ENCODE results near the gene GCC1.

The GCC1 gene

GRCh38 chr7:127588697-127589482, 3.5 kb upstream of the GCC1 start:
- peak overlapping the region; percentile 87 for H3K9ac ChIP-seq (ENCODE audit: low read depth, low read length, poor library complexity, severe bottlenecking)
- H3K9me3 ChIP-seq (ENCODE audit: insufficient read depth, low read depth, low read length): no peaks in the 10 kb centered on the region
- 0 out of 2 replicates have a peak, but pooled peaks cover 2% of the 10 kb centered on the region for H3F3A ChIP-seq (ENCODE audit: low read depth)
- TF ChIP-seq EZH2phosphoT487 (IDR thresholded peaks at IDR 0.05; ENCODE audit: borderline replicate concordance) (no peak), CTCF (conservative IDR thresholded peaks at IDR 0.05; ENCODE audit: low read length) (peak; percentile 61)
- H3K4me3 ChIP-seq (ENCODE audit: low read length, poor library complexity, severe bottlenecking): peak overlapping the region; percentile 97
- H3K9me2 ChIP-seq (replicated peaks; ENCODE audit: low read depth, low read length): no peaks in the 10 kb centered on the region
- peaks cover 23% of the 10 kb centered on the region for H3K4me1 ChIP-seq (ENCODE audit: insufficient read depth, low read length, poor library complexity, severe bottlenecking)
- H4K20me1 ChIP-seq (ENCODE audit: insufficient read depth, low read length, poor library complexity, severe bottlenecking): peaks cover 23% of the 10 kb centered on the region
- H3K36me3 ChIP-seq (ENCODE audit: insufficient read depth, low read length): peaks cover 7% of the 10 kb centered on the region; the same call in 1 of the 2 replicates
- H2AFZ ChIP-seq (ENCODE audit: low read length): peak overlapping the region; percentile 95
- no peaks in the 10 kb centered on the region for H3K27me3 ChIP-seq (ENCODE audit: insufficient read depth, low read length, poor library complexity, severe bottlenecking)
- peaks cover 32% of the 10 kb centered on the region for H3K79me2 ChIP-seq (ENCODE audit: insufficient read depth, low read length)
- H3K4me2 ChIP-seq (ENCODE audit: low read depth, low read length, poor library complexity, severe bottlenecking): peak overlapping the region; percentile 84

GRCh38 chr7:127588019-127588696, 2.8 kb upstream of the GCC1 start, which contains the start of gene ARF5:
ARF5 (plus strand) TSS chr7:127588411; CDS start chr7:127588499, 88 bp downstream.
- Histone ChIP-seq H3K36me3 (ENCODE audit: insufficient read depth, low read length) (peaks cover 7% of the 10 kb centered on the region; the same call in 1 of the 2 replicates), H3K4me1 (ENCODE audit: insufficient read depth, low read length, poor library complexity, severe bottlenecking) (peaks cover 27% of the 10 kb centered on the region), H3K79me2 (ENCODE audit: insufficient read depth, low read length) (peaks cover 39% of the 10 kb centered on the region), H3K9ac (ENCODE audit: low read depth, low read length, poor library complexity, severe bottlenecking) (peak within 1 kb of the TSS; percentile 87), H2AFZ (ENCODE audit: low read length) (peak within 1 kb of the TSS; percentile 95), H3K4me3 (ENCODE audit: low read length, poor library complexity, severe bottlenecking) (peak within 1 kb of the TSS; percentile 97), H3K4me2 (ENCODE audit: low read depth, low read length, poor library complexity, severe bottlenecking) (peak within 1 kb of the TSS; percentile 84), H3K27me3 (ENCODE audit: insufficient read depth, low read length, poor library complexity, severe bottlenecking) (no peaks in the 10 kb centered on the region), H3F3A (ENCODE audit: low read depth) (0 out of 2 replicates have a peak, but pooled peaks cover 2% of the 10 kb centered on the region), H3K9me3 (ENCODE audit: insufficient read depth, low read depth, low read length) (no peaks in the 10 kb centered on the region), H3K9me2 (replicated peaks; ENCODE audit: low read depth, low read length) (no peaks in the 10 kb centered on the region), H4K20me1 (ENCODE audit: insufficient read depth, low read length, poor library complexity, severe bottlenecking) (peaks cover 26% of the 10 kb centered on the region)
- no peak for TF ChIP-seq CTCF (conservative IDR thresholded peaks at IDR 0.05; ENCODE audit: low read length)
- TF ChIP-seq EZH2phosphoT487 (IDR thresholded peaks at IDR 0.05; ENCODE audit: borderline replicate concordance): no peak

GRCh38 chr7:127587663-127588018, 2.2 kb upstream of the GCC1 start:
- no peaks in the 10 kb centered on the region for H3K9me2 ChIP-seq (replicated peaks; ENCODE audit: low read depth, low read length)
- no peaks in the 10 kb centered on the region for H3K9me3 ChIP-seq (ENCODE audit: insufficient read depth, low read depth, low read length)
- peak overlapping the region; percentile 60 for H2AFZ ChIP-seq (ENCODE audit: low read length)
- peaks cover 26% of the 10 kb centered on the region for H4K20me1 ChIP-seq (ENCODE audit: insufficient read depth, low read length, poor library complexity, severe bottlenecking)
- H3K36me3 ChIP-seq (ENCODE audit: insufficient read depth, low read length): peaks cover 7% of the 10 kb centered on the region; the same call in 1 of the 2 replicates
- peak overlapping the region; percentile 39 for H3K9ac ChIP-seq (ENCODE audit: low read depth, low read length, poor library complexity, severe bottlenecking)
- 0 out of 2 replicates have a peak, but pooled peaks cover 2% of the 10 kb centered on the region for H3F3A ChIP-seq (ENCODE audit: low read depth)
- peaks cover 27% of the 10 kb centered on the region for H3K4me1 ChIP-seq (ENCODE audit: insufficient read depth, low read length, poor library complexity, severe bottlenecking)
- peak overlapping the region; percentile 74 for H3K4me2 ChIP-seq (ENCODE audit: low read depth, low read length, poor library complexity, severe bottlenecking)
- peak overlapping the region; percentile 97 for H3K4me3 ChIP-seq (ENCODE audit: low read length, poor library complexity, severe bottlenecking)
- no peaks in the 10 kb centered on the region for H3K27me3 ChIP-seq (ENCODE audit: insufficient read depth, low read length, poor library complexity, severe bottlenecking)
- peaks cover 42% of the 10 kb centered on the region for H3K79me2 ChIP-seq (ENCODE audit: insufficient read depth, low read length)
- TF ChIP-seq CTCF (conservative IDR thresholded peaks at IDR 0.05; ENCODE audit: low read length): no peak
- TF ChIP-seq EZH2phosphoT487 (IDR thresholded peaks at IDR 0.05; ENCODE audit: borderline replicate concordance): no peak
